GM13976 (cell line): Measurements from ENCODE around the gene GREB1.

ENCODE experiments used
- DNase-seq: peaks from one replicate; pipeline ENCODE4 v3.0.0; 2012; ENCODE audit warnings: low spot score
- in situ Hi-C: fragments of 300-500 bp; cut with MboI; formaldehyde crosslinking; loops from one replicate; pipeline ENCODE4 v1.12.0; 2022; ENCODE audit warnings: low sequenced_read_pairs, mixed read lengths, inconsistent platforms; ENCODE audit not compliant: unreplicated experiment
- TF ChIP-seq, protein P1 (sequence below): IDR thresholded peaks from 2 replicates; pipeline ENCODE4 v1.5.1; 2012; ENCODE audit warnings: borderline replicate concordance, mild to moderate bottlenecking; ENCODE audit not compliant: insufficient read depth; ENCODE audit errors: extremely low read depth, missing control alignments, control extremely low read depth

The GREB1 gene

DNA sequence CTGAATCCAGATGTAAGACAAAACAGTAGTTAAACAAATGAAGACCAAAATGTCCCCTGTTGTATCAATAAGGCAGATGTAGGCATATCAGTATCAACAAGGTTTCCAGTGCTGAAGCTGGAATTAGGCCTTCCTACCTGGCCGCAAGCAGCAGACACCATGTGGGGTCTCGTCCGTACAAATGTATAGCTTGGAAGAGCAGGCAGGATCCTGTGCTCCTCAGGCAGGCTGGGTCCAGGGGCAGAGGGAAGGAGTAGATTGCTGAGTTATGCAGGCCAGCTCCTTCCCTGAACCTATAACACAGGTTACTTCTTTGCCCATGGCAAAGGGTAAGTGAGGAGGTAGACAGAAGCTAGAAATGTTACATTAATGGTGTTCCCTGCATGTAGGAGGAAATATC, 112.7 kb downstream of the GREB1 start:
- in situ Hi-C loops = no loop called here
- TF ChIP-seq, protein P1, sequence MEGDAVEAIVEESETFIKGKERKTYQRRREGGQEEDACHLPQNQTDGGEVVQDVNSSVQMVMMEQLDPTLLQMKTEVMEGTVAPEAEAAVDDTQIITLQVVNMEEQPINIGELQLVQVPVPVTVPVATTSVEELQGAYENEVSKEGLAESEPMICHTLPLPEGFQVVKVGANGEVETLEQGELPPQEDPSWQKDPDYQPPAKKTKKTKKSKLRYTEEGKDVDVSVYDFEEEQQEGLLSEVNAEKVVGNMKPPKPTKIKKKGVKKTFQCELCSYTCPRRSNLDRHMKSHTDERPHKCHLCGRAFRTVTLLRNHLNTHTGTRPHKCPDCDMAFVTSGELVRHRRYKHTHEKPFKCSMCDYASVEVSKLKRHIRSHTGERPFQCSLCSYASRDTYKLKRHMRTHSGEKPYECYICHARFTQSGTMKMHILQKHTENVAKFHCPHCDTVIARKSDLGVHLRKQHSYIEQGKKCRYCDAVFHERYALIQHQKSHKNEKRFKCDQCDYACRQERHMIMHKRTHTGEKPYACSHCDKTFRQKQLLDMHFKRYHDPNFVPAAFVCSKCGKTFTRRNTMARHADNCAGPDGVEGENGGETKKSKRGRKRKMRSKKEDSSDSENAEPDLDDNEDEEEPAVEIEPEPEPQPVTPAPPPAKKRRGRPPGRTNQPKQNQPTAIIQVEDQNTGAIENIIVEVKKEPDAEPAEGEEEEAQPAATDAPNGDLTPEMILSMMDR = no peak
- no peak for DNase-seq

DNA sequence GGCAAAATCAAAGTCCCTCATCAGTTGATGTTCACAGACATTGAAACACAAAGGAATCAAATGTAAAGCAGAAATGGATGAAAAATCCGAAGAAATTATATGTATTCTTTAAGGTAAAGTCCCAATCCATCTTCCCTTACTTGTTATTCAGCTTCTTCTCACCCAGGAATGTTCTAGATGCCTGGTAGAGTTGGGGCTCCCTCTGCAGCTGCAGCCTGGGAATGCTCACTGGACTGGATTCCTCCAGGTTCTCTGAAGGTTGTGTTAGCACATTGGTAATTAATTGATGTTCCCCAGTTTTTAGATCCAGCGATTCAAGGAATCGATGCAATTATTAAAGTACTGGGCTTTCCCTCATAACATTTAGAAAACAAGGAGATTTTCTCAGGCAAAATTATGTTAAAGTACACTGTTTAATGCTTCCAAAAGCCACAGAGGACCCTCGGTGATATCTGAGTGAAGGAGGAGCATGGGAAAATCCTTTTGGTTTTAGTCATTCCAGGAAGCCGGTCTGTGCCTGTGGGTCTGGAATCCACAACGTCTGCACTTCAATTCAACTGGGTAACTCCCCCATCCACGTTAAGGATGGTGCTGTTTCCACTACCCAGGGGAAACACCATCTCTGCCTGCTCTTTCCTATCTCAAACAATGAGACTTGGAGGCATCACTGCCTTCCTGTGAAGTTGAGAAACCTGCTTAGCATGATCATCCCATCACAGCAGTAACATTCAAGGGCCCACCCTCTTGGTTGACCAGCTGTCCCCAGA, 114.2 kb downstream of the GREB1 start:
- no peak for DNase-seq
- TF ChIP-seq, protein P1 = no peak
- in situ Hi-C loops = no loop called here

DNA sequence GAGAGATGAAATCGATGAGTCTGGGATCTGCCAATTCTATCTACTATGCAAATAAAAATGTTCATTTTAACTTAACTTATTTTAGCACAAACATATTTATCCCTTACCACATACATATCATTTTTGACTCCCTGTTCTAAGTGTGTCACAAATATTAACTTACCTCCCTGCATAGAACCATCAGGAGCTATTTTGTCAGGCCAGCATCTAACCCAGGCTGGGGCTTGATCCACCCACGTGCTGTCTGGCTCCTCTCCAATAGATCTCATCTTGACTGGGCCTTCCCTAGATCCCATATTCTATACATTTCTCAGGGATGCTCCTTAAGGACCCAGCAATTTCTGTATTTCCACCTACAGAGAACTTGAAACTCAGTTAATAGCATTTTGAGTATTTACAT, 115.2 kb downstream of the GREB1 start:
- DNase-seq = no peak
- in situ Hi-C loops = no loop called here
- TF ChIP-seq, protein P1 = no peak

DNA sequence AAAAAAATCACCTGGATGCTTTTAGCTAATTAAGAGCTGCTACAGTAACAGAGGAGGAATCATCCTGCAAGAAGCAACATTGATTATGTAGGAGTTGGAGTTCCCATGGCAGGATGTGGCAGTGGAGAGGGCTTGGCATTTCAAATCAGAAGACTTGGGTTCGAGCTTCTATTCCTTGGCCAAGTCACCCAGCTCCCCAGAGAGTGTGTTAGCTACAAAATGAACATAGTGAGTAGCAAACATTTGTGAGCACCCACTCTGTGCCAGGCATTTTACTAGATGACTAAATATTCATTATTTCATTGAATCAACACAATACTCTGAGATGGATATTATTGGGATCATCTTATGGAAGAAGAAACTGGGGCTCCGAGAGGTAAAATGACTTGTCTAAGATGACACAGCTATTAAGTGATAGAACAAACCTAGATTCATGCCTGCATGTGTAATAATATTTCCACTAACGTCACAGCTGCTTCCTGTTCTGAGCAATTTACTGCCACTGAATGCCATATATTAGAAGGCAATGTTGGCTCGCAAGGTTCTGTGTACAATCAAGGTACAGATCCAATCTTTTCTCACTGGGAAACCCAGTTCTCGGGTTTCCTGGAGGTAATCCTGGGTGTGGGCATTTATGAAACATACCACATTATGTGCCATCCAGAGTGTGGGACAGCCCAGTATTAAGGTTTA, 118.2 kb downstream of the GREB1 start:
- TF ChIP-seq, protein P1 = no peak
- no peak for DNase-seq
- in situ Hi-C loops = no loop called here

DNA sequence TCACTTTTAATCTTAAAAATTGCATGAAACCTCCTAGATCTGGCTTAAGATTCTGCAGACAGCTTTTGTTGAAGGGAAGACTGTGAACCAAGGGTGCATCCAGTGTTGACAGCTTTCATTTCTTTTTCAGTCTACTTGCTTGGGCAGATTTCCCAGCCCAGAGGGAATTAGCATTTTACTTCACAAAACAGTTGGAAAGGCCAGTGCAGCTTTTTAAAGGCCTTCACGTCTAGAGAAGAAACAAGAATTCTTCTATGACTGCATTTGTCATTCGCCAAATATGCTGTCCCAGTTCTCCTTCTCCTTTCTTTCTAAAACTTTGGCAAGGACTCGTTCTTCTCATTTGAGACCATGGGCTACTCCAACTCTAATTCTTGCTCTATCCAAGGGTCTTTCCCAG, 118.7 kb downstream of the GREB1 start:
- DNase-seq = no peak
- in situ Hi-C loops = no loop called here

DNA sequence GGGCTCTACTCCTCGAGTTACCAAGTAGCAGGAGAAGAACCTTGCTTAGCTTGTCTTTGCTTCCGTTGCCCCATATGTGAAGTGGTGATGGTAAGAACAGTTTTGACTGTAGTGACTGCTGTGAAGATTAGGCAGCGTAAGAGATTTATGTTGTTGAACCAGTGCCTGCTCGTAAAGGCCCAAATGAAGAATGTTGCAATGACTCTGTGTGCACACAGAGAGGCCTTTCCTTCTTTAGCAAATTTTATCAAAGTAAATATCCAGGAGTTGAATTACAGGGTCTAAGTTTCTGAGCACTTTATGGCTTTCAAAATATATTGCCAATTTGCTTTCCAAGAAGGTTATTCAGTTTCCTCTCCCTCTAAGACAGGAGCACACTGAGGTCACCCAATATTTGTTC, 121.7 kb downstream of the GREB1 start:
- TF ChIP-seq, protein P1 = no peak
- in situ Hi-C loops = no loop called here
- DNase-seq = no peak

More for the DNA sequence above, 118.7 kb downstream of the GREB1 start:
- TF ChIP-seq, protein P1 = no peak
